Epithelial cell of proximal tubule (primary cell): Measurements from ENCODE around the gene CCDC34. TPM values are rescaled to one million over a fixed set of nuclear protein-coding genes. Genes with fewer than 3 reads are reported as not detected.
"Not testable (repeated sequence)": the region's sequence is repeated elsewhere in the genome, so short reads cannot be mapped to it uniquely, and the experiment has no call there.

Source experiments
- DNase-seq: peaks from one replicate; pipeline ENCODE4 v3.0.0-alpha.2; 2011; ENCODE audit warnings: low read depth
- H3K4me3 ChIP-seq: 2 replicates; pipeline ENCODE4 v1.5.1; 2011; ENCODE audit warnings: low read depth, mild to moderate bottlenecking, low read length
- CTCF ChIP-seq: conservative IDR thresholded peaks from 2 replicates; pipeline ENCODE4 v1.5.1; 2012; ENCODE audit warnings: low read depth, mild to moderate bottlenecking, low read length
- total RNA-seq: library from RNA; depleted of rRNA; stranded (reverse); fragments of >200 nt; gene quantifications from 2 replicates; pipeline ENCODE4 v1.2.3, GENCODE V29; 2015

The CCDC34 gene
- total RNA-seq, 1 donor from 2014 or later: 5.7 TPM

- no peak for DNase-seq
- H3K4me3 ChIP-seq: no peak overlapping the region
- no peak for TF ChIP-seq CTCF
Measured at GRCh38 chr11:27329867-27330632, 33.0 kb downstream of the CCDC34 start.

GRCh38 chr11:27328614-27329013 is 34.4 kb downstream of the CCDC34 start:
- H3K4me3 ChIP-seq: no peak overlapping the region
- no peak for TF ChIP-seq CTCF
- no peak for DNase-seq

- H3K4me3 ChIP-seq, DNase-seq: not testable (repeated sequence)
Measured at GRCh38 chr11:27327064-27327463, 36.0 kb downstream of the CCDC34 start.

- not testable (repeated sequence) for DNase-seq, H3K4me3 ChIP-seq
Measured at GRCh38 chr11:27322196-27322595, 40.8 kb downstream of the CCDC34 start.

- not testable (repeated sequence) for H3K4me3 ChIP-seq, DNase-seq
Measured at GRCh38 chr11:27321340-27321739, 41.7 kb downstream of the CCDC34 start.

GRCh38 chr11:27319072-27319471 is 43.9 kb downstream of the CCDC34 start:
- TF ChIP-seq CTCF: no peak
- H3K4me3 ChIP-seq: no peak overlapping the region
- peak; percentile 73 for DNase-seq

- no peak for TF ChIP-seq CTCF
- no peak for DNase-seq
- H3K4me3 ChIP-seq: no peak overlapping the region
Measured at GRCh38 chr11:27317751-27318150, 45.3 kb downstream of the CCDC34 start.

GRCh38 chr11:27315836-27316235 is 47.2 kb downstream of the CCDC34 start:
- no peak overlapping the region for H3K4me3 ChIP-seq
- no peak for TF ChIP-seq CTCF
- no peak for DNase-seq
